HT1080 (cell line): Measurements from ENCODE around the gene DZANK1. TPM values are rescaled to one million over a fixed set of nuclear protein-coding genes. Genes with fewer than 3 reads are reported as not detected.
A peak's percentile ranks its signal among the peaks of the same experiment; 100 is the strongest.
"Not testable (repeated sequence)": the region's sequence is repeated elsewhere in the genome, so short reads cannot be mapped to it uniquely, and the experiment has no call there.

Experiments
- DNase-seq: peaks from one replicate; pipeline ENCODE4 v3.0.0-alpha.2; 2015; ENCODE audit warnings: low read depth
- polyA plus RNA-seq, 2 experiments: library from polyadenylated mRNA; depleted of rRNA; stranded (reverse); fragments of >200 nt; gene quantifications; 2 replicates each; pipeline ENCODE4 v1.2.3, GENCODE V29; 2015
- total RNA-seq: library from RNA; depleted of rRNA; stranded (reverse); fragments of >200 nt; shearing (Covaris generic); gene quantifications from 2 replicates; pipeline ENCODE4 v1.2.3, GENCODE V29; 2014; rRNA removed

Gene DZANK1
- 0.57 and 1.3 TPM in 2 replicates for total RNA-seq
- 0.92 and 1.1 TPM in 2 replicates for polyA plus RNA-seq (2015; cell fraction: cytosol; rRNA removed)
- 3.1 and 3.4 TPM in 2 replicates for polyA plus RNA-seq (2015; cell fraction: nucleus; rRNA removed)

- DNase-seq: peak; percentile 95
Measured at GRCh38 chr20:18466894-18467730, at the start of gene DZANK1, which contains the start of gene POLR3F. Gene DZANK1 (minus strand): TSS chr20:18467030. CDS start chr20:18465358, 1,672 bp downstream. Gene POLR3F (plus strand): TSS chr20:18467390. CDS start chr20:18467507, 117 bp downstream.

- no peak for DNase-seq
Measured at GRCh38 chr20:18515973-18516372, 49.1 kb upstream of the DZANK1 start.

GRCh38 chr20:18514127-18514526 is 47.3 kb upstream of the DZANK1 start:
- no peak for DNase-seq

GRCh38 chr20:18513208-18513607 is 46.4 kb upstream of the DZANK1 start:
- no peak for DNase-seq

GRCh38 chr20:18511571-18511970 is 44.7 kb upstream of the DZANK1 start:
- DNase-seq: no peak

GRCh38 chr20:18507218-18508191 is 40.7 kb upstream of the DZANK1 start, which contains the start of gene SEC23B:
Gene SEC23B (plus strand): TSS chr20:18507940. CDS start chr20:18510836, 2,896 bp downstream.
- peak; percentile 97 for DNase-seq

GRCh38 chr20:18506744-18507143 is 39.9 kb upstream of the DZANK1 start:
- DNase-seq: no peak

- DNase-seq: no peak
Measured at GRCh38 chr20:18504479-18505060, 37.7 kb upstream of the DZANK1 start.

GRCh38 chr20:18501672-18502071 is 34.8 kb upstream of the DZANK1 start:
- not testable (repeated sequence) for DNase-seq

- no peak for DNase-seq
Measured at GRCh38 chr20:18497603-18498002, 30.8 kb upstream of the DZANK1 start.

- peak; percentile 83 for DNase-seq
Measured at GRCh38 chr20:18496740-18497592, 30.1 kb upstream of the DZANK1 start, which contains the start of gene RBBP9. Gene RBBP9 (minus strand): TSS chr20:18497225. CDS start chr20:18497167, 58 bp downstream.

- no peak for DNase-seq
Measured at GRCh38 chr20:18496042-18496441, 29.2 kb upstream of the DZANK1 start.

- no peak for DNase-seq
Measured at GRCh38 chr20:18488301-18488700, 21.5 kb upstream of the DZANK1 start.

- DNase-seq: no peak
Measured at GRCh38 chr20:18481596-18481995, 14.8 kb upstream of the DZANK1 start.

GRCh38 chr20:18477821-18478220 is 11.0 kb upstream of the DZANK1 start:
- DNase-seq: no peak

GRCh38 chr20:18477218-18477617 is 10.4 kb upstream of the DZANK1 start:
- no peak for DNase-seq

- no peak for DNase-seq
Measured at GRCh38 chr20:18466574-18466893, 296 bp downstream of the DZANK1 start.

- no peak for DNase-seq
Measured at GRCh38 chr20:18465536-18466200, 1.2 kb downstream of the DZANK1 start.

GRCh38 chr20:18456600-18456999 is 10.2 kb downstream of the DZANK1 start:
- no peak for DNase-seq

- DNase-seq: no peak
Measured at GRCh38 chr20:18443886-18444285, 22.9 kb downstream of the DZANK1 start.
